OCI-LY7 (cell line): ENCODE results near the gene CDC37L1.

Experiments used
- CTCF ChIP-seq: fragments of 200-600 bp; sonication (generic); conservative IDR thresholded peaks from 2 replicates; pipeline ENCODE4 v1.5.1; 2014; ENCODE audit warnings: mild to moderate bottlenecking, antibody characterized with exemption, low read length, moderate library complexity, mixed read lengths
- EZH2phosphoT487 ChIP-seq: fragments of 200-600 bp; sonication (generic); IDR thresholded peaks from 2 replicates; pipeline ENCODE4 v1.6.1; 2018; ENCODE audit warnings: low read depth, borderline replicate concordance, mild to moderate bottlenecking, mixed run types, antibody characterized with exemption, low read length, moderate library complexity, mixed read lengths

- TF ChIP-seq CTCF (no peak), EZH2phosphoT487 (no peak)
Observed at GRCh38 chr9:4701526-4701925, 22.2 kb downstream of the CDC37L1 start.
